ENCODE measurements around the gene GPR75.
"Not testable (repeated sequence)": the region's sequence is repeated elsewhere in the genome, so short reads cannot be mapped to it uniquely, and the experiment has no call there.

GPR75 gene

GRCh38 chr2:53827398-53828175 lies 32.2 kb downstream of the GPR75 start:
- peak; percentile 3 for DNase-seq (ENCODE audit: low read depth)
- TF ChIP-seq CTCF (IDR thresholded peaks at IDR 0.05; ENCODE audit: low read depth, low read length, missing control alignments) = no peak
- no peak overlapping the region for H3K4me3 ChIP-seq (ENCODE audit: low read depth, low read length)
- in situ Hi-C loops (cut with HindIII; ENCODE audit: low sequenced_read_pairs) = no loop called here

GRCh38 chr2:53826587-53827397 lies 33.0 kb downstream of the GPR75 start:
- no peak for TF ChIP-seq CTCF (IDR thresholded peaks at IDR 0.05; ENCODE audit: low read depth, low read length, missing control alignments)
- in situ Hi-C loops (cut with HindIII; ENCODE audit: low sequenced_read_pairs) = no loop called here
- no peak for DNase-seq (ENCODE audit: low read depth)
- no peak overlapping the region for H3K4me3 ChIP-seq (ENCODE audit: low read depth, low read length)

- no peak overlapping the region for H3K4me3 ChIP-seq (ENCODE audit: low read depth, low read length)
- no peak for DNase-seq (ENCODE audit: low read depth)
- TF ChIP-seq CTCF (IDR thresholded peaks at IDR 0.05; ENCODE audit: low read depth, low read length, missing control alignments) = no peak
- in situ Hi-C loops (cut with HindIII; ENCODE audit: low sequenced_read_pairs) = no loop called here
These were observed 33.7 kb downstream of the GPR75 start for GRCh38 chr2:53826030-53826410.

GRCh38 chr2:53823639-53824038 lies 36.1 kb downstream of the GPR75 start:
- in situ Hi-C loops (cut with HindIII; ENCODE audit: low sequenced_read_pairs); DNase-seq (ENCODE audit: low read depth); H3K4me3 ChIP-seq (ENCODE audit: low read depth, low read length): not testable (repeated sequence)

- in situ Hi-C loops (cut with HindIII; ENCODE audit: low sequenced_read_pairs) = no loop called here
- no peak overlapping the region for H3K4me3 ChIP-seq (ENCODE audit: low read depth, low read length)
- no peak for DNase-seq (ENCODE audit: low read depth)
- TF ChIP-seq CTCF (IDR thresholded peaks at IDR 0.05; ENCODE audit: low read depth, low read length, missing control alignments) = no peak
These were observed 38.0 kb downstream of the GPR75 start for GRCh38 chr2:53821810-53822209.

- no peak for TF ChIP-seq CTCF (IDR thresholded peaks at IDR 0.05; ENCODE audit: low read depth, low read length, missing control alignments)
- in situ Hi-C loops (cut with HindIII; ENCODE audit: low sequenced_read_pairs) = no loop called here
- DNase-seq (ENCODE audit: low read depth) = peak; percentile 2
- no peak overlapping the region for H3K4me3 ChIP-seq (ENCODE audit: low read depth, low read length)
These were observed 39.1 kb downstream of the GPR75 start for GRCh38 chr2:53820711-53821110.

- DNase-seq (ENCODE audit: low read depth) = no peak
- no peak for TF ChIP-seq CTCF (IDR thresholded peaks at IDR 0.05; ENCODE audit: low read depth, low read length, missing control alignments)
- no peak overlapping the region for H3K4me3 ChIP-seq (ENCODE audit: low read depth, low read length)
- in situ Hi-C loops (cut with HindIII; ENCODE audit: low sequenced_read_pairs) = no loop called here
These were observed 39.7 kb downstream of the GPR75 start for GRCh38 chr2:53820048-53820447.

Data from astrocyte of the cerebellum (primary cell).